Erythroblast (primary cell): ENCODE results near the gene FNBP1L.

Source experiments
- GATA1 ChIP-seq: IDR thresholded peaks from 2 replicates; pipeline ENCODE4 v1.6.1; 2011; ENCODE audit warnings: low read depth, mild to moderate bottlenecking, control low read depth, low read length, moderate library complexity
- POLR2A ChIP-seq: IDR thresholded peaks from 2 replicates; pipeline ENCODE4 v1.6.1; 2011; ENCODE audit warnings: mild to moderate bottlenecking, low read length

GRCh38 chr1:93447481-93448291 is at the start of gene FNBP1L:
- TF ChIP-seq POLR2A (no peak), GATA1 (no peak)
